Measurements from ENCODE around the gene TMEM131. TPM values are rescaled to one million over a fixed set of nuclear protein-coding genes. Genes with fewer than 3 reads are reported as not detected.
"Not testable (repeated sequence)": the region's sequence is repeated elsewhere in the genome, so short reads cannot be mapped to it uniquely, and the experiment has no call there.

Gene TMEM131
- total RNA-seq, 1 experiment from 2014 or later: 29.2 TPM

- no peak for DNase-seq
- Mint-ChIP-seq H3K36me3 (ENCODE audit: insufficient read depth, unreplicated experiment) (no peaks in the 10 kb centered on the region), H3K9me3 (ENCODE audit: low read depth, unreplicated experiment) (no peaks in the 10 kb centered on the region), H3K27ac (ENCODE audit: unreplicated experiment) (no peak overlapping the region), H3K4me1 (ENCODE audit: low read depth, unreplicated experiment) (no peaks in the 10 kb centered on the region), H3K4me3 (ENCODE audit: low read depth, unreplicated experiment) (no peak overlapping the region), H3K27me3 (ENCODE audit: unreplicated experiment) (no peaks in the 10 kb centered on the region)
- intact Hi-C loops (cut with micrococcal nuclease; ENCODE audit: unreplicated experiment): no loop called here
- CTCF ChIA-PET: no interaction called here
- BruUV-seq (replicated peaks): no TSS peak
- TF ChIP-seq, protein P1, sequence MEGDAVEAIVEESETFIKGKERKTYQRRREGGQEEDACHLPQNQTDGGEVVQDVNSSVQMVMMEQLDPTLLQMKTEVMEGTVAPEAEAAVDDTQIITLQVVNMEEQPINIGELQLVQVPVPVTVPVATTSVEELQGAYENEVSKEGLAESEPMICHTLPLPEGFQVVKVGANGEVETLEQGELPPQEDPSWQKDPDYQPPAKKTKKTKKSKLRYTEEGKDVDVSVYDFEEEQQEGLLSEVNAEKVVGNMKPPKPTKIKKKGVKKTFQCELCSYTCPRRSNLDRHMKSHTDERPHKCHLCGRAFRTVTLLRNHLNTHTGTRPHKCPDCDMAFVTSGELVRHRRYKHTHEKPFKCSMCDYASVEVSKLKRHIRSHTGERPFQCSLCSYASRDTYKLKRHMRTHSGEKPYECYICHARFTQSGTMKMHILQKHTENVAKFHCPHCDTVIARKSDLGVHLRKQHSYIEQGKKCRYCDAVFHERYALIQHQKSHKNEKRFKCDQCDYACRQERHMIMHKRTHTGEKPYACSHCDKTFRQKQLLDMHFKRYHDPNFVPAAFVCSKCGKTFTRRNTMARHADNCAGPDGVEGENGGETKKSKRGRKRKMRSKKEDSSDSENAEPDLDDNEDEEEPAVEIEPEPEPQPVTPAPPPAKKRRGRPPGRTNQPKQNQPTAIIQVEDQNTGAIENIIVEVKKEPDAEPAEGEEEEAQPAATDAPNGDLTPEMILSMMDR (IDR thresholded peaks at IDR 0.05; ENCODE audit: unreplicated experiment): no peak
Observed at GRCh38 chr2:97840198-97840597, 155.6 kb downstream of the TMEM131 start.

- Mint-ChIP-seq H3K9me3 (ENCODE audit: low read depth, unreplicated experiment) (no peaks in the 10 kb centered on the region), H3K4me3 (ENCODE audit: low read depth, unreplicated experiment) (no peak overlapping the region), H3K27ac (ENCODE audit: unreplicated experiment) (no peak overlapping the region), H3K36me3 (ENCODE audit: insufficient read depth, unreplicated experiment) (no peaks in the 10 kb centered on the region), H3K27me3 (ENCODE audit: unreplicated experiment) (no peaks in the 10 kb centered on the region), H3K4me1 (ENCODE audit: low read depth, unreplicated experiment) (no peaks in the 10 kb centered on the region)
- no TSS peak for BruUV-seq (replicated peaks)
- CTCF ChIA-PET: no interaction called here
- DNase-seq: no peak
- TF ChIP-seq, protein P1 (IDR thresholded peaks at IDR 0.05; ENCODE audit: unreplicated experiment): no peak
- intact Hi-C loops (cut with micrococcal nuclease; ENCODE audit: unreplicated experiment): no loop called here
Observed at GRCh38 chr2:97834610-97835009, 161.1 kb downstream of the TMEM131 start.

DNA sequence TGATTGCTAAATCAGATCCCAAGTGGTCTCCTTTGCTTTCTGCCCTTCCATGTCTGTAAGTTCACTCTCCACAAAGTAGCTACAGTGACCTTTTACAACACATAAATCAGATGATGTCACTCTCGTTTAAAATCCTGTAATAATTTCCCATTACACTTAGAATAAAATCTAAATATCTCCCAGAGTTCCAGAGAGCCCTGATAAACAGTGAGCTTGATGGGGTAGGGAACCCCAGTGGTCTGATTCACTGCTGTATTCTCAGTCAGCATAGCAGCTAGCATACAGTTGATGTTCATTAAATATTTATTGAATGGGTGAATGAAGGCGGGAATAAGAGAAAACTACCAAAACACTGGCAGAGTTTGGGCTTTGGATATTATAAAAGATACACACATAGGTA lies 164.6 kb downstream of the TMEM131 start:
- intact Hi-C loops (cut with micrococcal nuclease; ENCODE audit: unreplicated experiment): no loop called here
- Mint-ChIP-seq H3K36me3 (ENCODE audit: insufficient read depth, unreplicated experiment) (no peaks in the 10 kb centered on the region), H3K27ac (ENCODE audit: unreplicated experiment) (no peak overlapping the region), H3K4me1 (ENCODE audit: low read depth, unreplicated experiment) (peaks cover 14% of the 10 kb centered on the region), H3K27me3 (ENCODE audit: unreplicated experiment) (no peaks in the 10 kb centered on the region), H3K4me3 (ENCODE audit: low read depth, unreplicated experiment) (no peak overlapping the region), H3K9me3 (ENCODE audit: low read depth, unreplicated experiment) (no peaks in the 10 kb centered on the region)
- CTCF ChIA-PET: no interaction called here
- no peak for DNase-seq
- no TSS peak for BruUV-seq (replicated peaks)
- TF ChIP-seq, protein P1 (IDR thresholded peaks at IDR 0.05; ENCODE audit: unreplicated experiment): no peak

- H3K36me3 Mint-ChIP-seq (ENCODE audit: insufficient read depth, unreplicated experiment); H3K27ac Mint-ChIP-seq (ENCODE audit: unreplicated experiment); CTCF ChIA-PET; BruUV-seq (replicated peaks); intact Hi-C loops (cut with micrococcal nuclease; ENCODE audit: unreplicated experiment); H3K9me3 Mint-ChIP-seq (ENCODE audit: low read depth, unreplicated experiment); H3K27me3 Mint-ChIP-seq (ENCODE audit: unreplicated experiment); H3K4me3 Mint-ChIP-seq (ENCODE audit: low read depth, unreplicated experiment); DNase-seq: not testable (repeated sequence)
- H3K4me1 Mint-ChIP-seq (ENCODE audit: low read depth, unreplicated experiment): peaks cover 15% of the 10 kb centered on the region
Observed at GRCh38 chr2:97829255-97829654, 166.5 kb downstream of the TMEM131 start.

DNA sequence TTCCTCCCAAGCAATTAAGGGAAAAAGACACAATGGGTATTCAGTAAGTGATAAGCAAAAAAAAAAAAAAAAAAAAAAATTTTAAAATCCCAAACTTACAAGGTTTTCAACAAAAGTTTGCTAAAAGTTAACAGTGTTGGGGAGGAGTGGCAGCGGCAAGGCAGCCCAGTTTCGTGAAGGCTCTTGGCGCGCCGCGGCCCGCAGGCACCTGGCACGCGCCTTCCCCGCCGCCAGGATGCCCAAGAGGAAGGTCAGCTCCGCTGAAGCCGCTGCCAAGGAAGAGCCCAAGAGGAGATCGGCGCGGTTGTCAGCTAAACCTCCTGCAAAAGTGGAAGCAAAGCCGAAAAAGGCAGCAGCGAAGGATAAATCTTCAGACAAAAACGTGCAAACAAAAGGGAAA lies 168.7 kb downstream of the TMEM131 start:
- H3K36me3 Mint-ChIP-seq (ENCODE audit: insufficient read depth, unreplicated experiment); H3K9me3 Mint-ChIP-seq (ENCODE audit: low read depth, unreplicated experiment); intact Hi-C loops (cut with micrococcal nuclease; ENCODE audit: unreplicated experiment); DNase-seq; H3K4me3 Mint-ChIP-seq (ENCODE audit: low read depth, unreplicated experiment); H3K27ac Mint-ChIP-seq (ENCODE audit: unreplicated experiment); H3K27me3 Mint-ChIP-seq (ENCODE audit: unreplicated experiment); BruUV-seq (replicated peaks); CTCF ChIA-PET: not testable (repeated sequence)
- H3K4me1 Mint-ChIP-seq (ENCODE audit: low read depth, unreplicated experiment): peaks cover 15% of the 10 kb centered on the region

GRCh38 chr2:97826266-97826847 lies 169.4 kb downstream of the TMEM131 start:
- H3K27me3 Mint-ChIP-seq (ENCODE audit: unreplicated experiment); H3K36me3 Mint-ChIP-seq (ENCODE audit: insufficient read depth, unreplicated experiment); H3K9me3 Mint-ChIP-seq (ENCODE audit: low read depth, unreplicated experiment); BruUV-seq (replicated peaks); DNase-seq; H3K4me3 Mint-ChIP-seq (ENCODE audit: low read depth, unreplicated experiment); intact Hi-C loops (cut with micrococcal nuclease; ENCODE audit: unreplicated experiment); H3K27ac Mint-ChIP-seq (ENCODE audit: unreplicated experiment); CTCF ChIA-PET: not testable (repeated sequence)
- peaks cover 15% of the 10 kb centered on the region for H3K4me1 Mint-ChIP-seq (ENCODE audit: low read depth, unreplicated experiment)

- H3K4me1 Mint-ChIP-seq (ENCODE audit: low read depth, unreplicated experiment): peaks cover 15% of the 10 kb centered on the region
- H3K36me3 Mint-ChIP-seq (ENCODE audit: insufficient read depth, unreplicated experiment); CTCF ChIA-PET; H3K4me3 Mint-ChIP-seq (ENCODE audit: low read depth, unreplicated experiment); H3K27me3 Mint-ChIP-seq (ENCODE audit: unreplicated experiment); BruUV-seq (replicated peaks); H3K27ac Mint-ChIP-seq (ENCODE audit: unreplicated experiment); DNase-seq; H3K9me3 Mint-ChIP-seq (ENCODE audit: low read depth, unreplicated experiment); intact Hi-C loops (cut with micrococcal nuclease; ENCODE audit: unreplicated experiment): not testable (repeated sequence)
Observed at GRCh38 chr2:97824011-97824410, 171.7 kb downstream of the TMEM131 start.

GRCh38 chr2:97821862-97822261 lies 173.9 kb downstream of the TMEM131 start:
- BruUV-seq (replicated peaks); H3K27me3 Mint-ChIP-seq (ENCODE audit: unreplicated experiment); CTCF ChIA-PET; H3K9me3 Mint-ChIP-seq (ENCODE audit: low read depth, unreplicated experiment); H3K36me3 Mint-ChIP-seq (ENCODE audit: insufficient read depth, unreplicated experiment); DNase-seq; H3K4me1 Mint-ChIP-seq (ENCODE audit: low read depth, unreplicated experiment); H3K27ac Mint-ChIP-seq (ENCODE audit: unreplicated experiment); intact Hi-C loops (cut with micrococcal nuclease; ENCODE audit: unreplicated experiment); H3K4me3 Mint-ChIP-seq (ENCODE audit: low read depth, unreplicated experiment): not testable (repeated sequence)
